ENCODE measurements around the gene OBSCN. TPM values are rescaled to one million over a fixed set of nuclear protein-coding genes. Genes with fewer than 3 reads are reported as not detected.

Gene OBSCN
- total RNA-seq, 1 donor from 2014 or later: 22.3 TPM

- peaks cover 7% of the 10 kb centered on the region for H3K36me3 Mint-ChIP-seq (ENCODE audit: low read depth)
- DNase-seq: no peak
- H3K4me1 Mint-ChIP-seq: peaks cover 24% of the 10 kb centered on the region
- H3K27me3 Mint-ChIP-seq: peaks cover 19% of the 10 kb centered on the region
- intact Hi-C loops (cut with micrococcal nuclease): no loop called here
- no peaks in the 10 kb centered on the region for H3K9me3 Mint-ChIP-seq
- no peak overlapping the region for H3K27ac Mint-ChIP-seq
- H3K4me3 Mint-ChIP-seq: no peak overlapping the region
Observed at GRCh38 chr1:228413241-228414010, 205.6 kb downstream of the OBSCN start.

DNA sequence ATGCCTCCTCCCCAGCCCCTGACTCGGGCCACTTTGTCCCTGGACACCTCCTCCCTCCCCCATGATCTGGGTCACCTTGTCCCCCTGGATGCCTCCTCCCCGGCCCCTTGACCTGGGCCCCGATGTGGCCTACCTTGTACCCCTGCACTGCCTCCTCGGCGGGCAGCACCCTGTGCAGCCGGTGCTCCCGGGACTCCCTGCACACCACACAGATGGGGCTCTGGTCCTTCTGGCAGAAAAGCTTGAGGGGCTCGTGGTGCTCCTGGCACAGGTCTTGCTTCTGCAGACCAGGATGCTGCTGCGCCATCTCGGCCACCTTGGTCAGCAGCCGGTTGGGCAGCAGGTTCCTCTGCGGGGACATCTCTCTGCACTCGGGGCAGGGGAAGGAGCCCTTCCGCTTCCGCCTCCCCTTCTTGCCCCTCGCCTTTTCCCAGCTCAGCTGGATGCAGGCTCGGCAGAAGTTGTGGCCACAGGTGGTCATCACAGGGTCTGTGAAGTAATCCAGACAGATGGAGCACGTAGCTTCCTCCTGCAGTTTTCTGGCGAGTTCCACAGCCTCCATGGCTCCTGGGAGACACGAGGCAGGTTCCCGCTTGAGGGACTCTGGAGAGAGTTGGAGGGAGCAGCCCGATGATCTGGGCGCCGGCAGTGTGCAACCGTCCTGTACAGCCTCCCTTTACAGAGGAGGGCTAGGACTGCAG lies 206.8 kb downstream of the OBSCN start:
- Mint-ChIP-seq H3K27me3 (peaks cover 24% of the 10 kb centered on the region), H3K36me3 (ENCODE audit: low read depth) (peaks cover 7% of the 10 kb centered on the region), H3K9me3 (no peaks in the 10 kb centered on the region), H3K4me1 (peaks cover 17% of the 10 kb centered on the region), H3K4me3 (no peak overlapping the region), H3K27ac (no peak overlapping the region)
- intact Hi-C loops (cut with micrococcal nuclease): no loop called here
- no peak for DNase-seq

DNA sequence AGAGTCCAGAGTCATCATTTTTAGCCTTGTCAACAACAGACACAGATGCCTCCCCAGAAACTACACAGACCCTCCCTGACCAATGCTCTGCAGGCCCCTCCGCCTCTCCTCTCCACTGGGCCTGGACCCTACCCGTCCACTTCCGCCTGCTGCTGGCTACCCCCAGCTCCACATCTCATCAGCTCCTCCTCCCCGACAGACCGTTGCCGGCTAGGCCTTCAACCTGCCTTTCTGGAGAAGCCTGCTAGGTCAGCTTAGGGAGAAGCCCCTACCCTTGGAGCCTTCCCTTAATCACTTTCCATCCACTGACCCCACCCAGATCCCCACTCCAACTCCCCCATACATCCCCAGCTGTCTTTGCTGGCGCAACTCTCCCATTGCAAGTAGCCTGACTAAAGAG lies 207.4 kb downstream of the OBSCN start:
- Mint-ChIP-seq H3K27ac (no peak overlapping the region), H3K9me3 (no peaks in the 10 kb centered on the region), H3K27me3 (peaks cover 24% of the 10 kb centered on the region), H3K4me1 (peaks cover 17% of the 10 kb centered on the region), H3K4me3 (peak overlapping the region; percentile 86), H3K36me3 (ENCODE audit: low read depth) (peaks cover 9% of the 10 kb centered on the region)
- intact Hi-C loops (cut with micrococcal nuclease): no loop called here
- no peak for DNase-seq

GRCh38 chr1:228415853-228416216 lies 208.0 kb downstream of the OBSCN start:
- Mint-ChIP-seq H3K4me3 (peak overlapping the region; percentile 86), H3K9me3 (no peaks in the 10 kb centered on the region), H3K4me1 (peaks cover 17% of the 10 kb centered on the region), H3K27ac (no peak overlapping the region), H3K36me3 (ENCODE audit: low read depth) (peaks cover 7% of the 10 kb centered on the region), H3K27me3 (peaks cover 24% of the 10 kb centered on the region)
- DNase-seq: no peak
- intact Hi-C loops (cut with micrococcal nuclease): no loop called here

GRCh38 chr1:228416217-228416933 lies 208.5 kb downstream of the OBSCN start, which contains the start of gene TRIM17:
Gene TRIM17, minus strand, starts transcription at chr1:228416861. Its CDS starts 1,789 bp downstream, at chr1:228415072.
- Mint-ChIP-seq H3K4me3 (peak within 1 kb of the TSS; percentile 86), H3K27me3 (peaks cover 24% of the 10 kb centered on the region), H3K9me3 (no peaks in the 10 kb centered on the region), H3K4me1 (peaks cover 17% of the 10 kb centered on the region), H3K27ac (peak within 1 kb of the TSS; percentile 76), H3K36me3 (ENCODE audit: low read depth) (peaks cover 7% of the 10 kb centered on the region)
- peak; percentile 81 for DNase-seq
- intact Hi-C loops (cut with micrococcal nuclease): no loop called here

DNA sequence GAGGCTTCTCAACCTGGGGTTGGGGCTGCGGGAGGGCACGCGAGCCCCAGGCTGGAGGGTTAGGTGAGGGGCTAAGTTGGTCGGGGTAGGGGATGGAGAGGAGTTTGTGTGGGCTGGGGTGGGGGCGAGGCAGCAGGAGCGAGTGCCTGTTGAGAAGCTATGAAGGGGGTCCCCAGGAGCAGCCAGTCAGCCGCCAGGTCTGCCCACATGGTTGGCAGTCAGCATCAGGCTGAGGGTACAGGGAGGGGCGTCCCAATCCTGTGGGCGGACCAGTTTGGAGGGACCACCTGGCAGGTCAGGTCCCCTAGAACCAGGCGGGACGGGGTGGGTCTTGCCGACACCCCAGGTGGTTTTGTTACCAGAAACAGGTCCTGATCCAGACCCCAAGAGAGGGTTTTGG lies 209.2 kb downstream of the OBSCN start:
- intact Hi-C loops (cut with micrococcal nuclease): no loop called here
- H3K27ac Mint-ChIP-seq: no peak overlapping the region

DNA sequence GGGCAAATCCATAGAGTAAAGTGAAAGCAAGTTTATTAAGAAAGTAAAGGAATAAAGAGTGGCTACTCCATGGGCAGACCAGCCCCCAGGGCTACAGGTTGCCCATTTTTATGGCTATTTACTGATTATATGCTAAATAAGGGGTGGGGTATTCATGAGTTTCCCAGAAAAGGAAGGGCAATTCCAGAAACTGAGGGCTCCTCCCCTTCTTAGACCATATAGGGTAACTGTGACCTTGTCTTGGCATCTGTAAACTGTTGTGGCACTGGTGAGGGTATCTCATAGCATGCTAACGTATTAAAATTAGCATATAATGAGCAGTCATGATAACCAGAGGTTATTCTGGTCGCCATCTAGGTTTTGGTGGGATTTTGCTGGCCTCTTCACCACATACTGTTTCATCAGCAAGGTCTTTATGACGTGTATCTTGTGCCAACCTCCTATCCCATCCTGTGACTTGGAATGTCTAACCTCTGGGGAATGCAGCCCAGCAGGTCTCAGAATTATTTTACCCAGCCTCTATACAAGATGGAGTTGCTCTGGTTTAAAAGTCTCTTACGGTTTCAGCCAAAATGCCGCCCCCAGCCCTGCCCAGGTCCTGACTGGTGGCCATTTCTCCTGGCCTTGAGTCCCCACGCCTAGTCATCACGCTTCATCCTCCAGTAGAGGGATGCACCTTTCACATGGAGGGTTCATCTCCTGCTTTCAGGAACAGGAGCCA lies 209.8 kb downstream of the OBSCN start:
- intact Hi-C loops (cut with micrococcal nuclease): no loop called here
- no peak overlapping the region for H3K4me3 Mint-ChIP-seq

More for the DNA sequence above, 209.2 kb downstream of the OBSCN start:
- H3K4me3 Mint-ChIP-seq: peak overlapping the region; percentile 86
- no peaks in the 10 kb centered on the region for H3K9me3 Mint-ChIP-seq
- H3K4me1 Mint-ChIP-seq: peaks cover 17% of the 10 kb centered on the region
- H3K27me3 Mint-ChIP-seq: peaks cover 24% of the 10 kb centered on the region
- DNase-seq: no peak
- H3K36me3 Mint-ChIP-seq (ENCODE audit: low read depth): peaks cover 6% of the 10 kb centered on the region

DNA sequence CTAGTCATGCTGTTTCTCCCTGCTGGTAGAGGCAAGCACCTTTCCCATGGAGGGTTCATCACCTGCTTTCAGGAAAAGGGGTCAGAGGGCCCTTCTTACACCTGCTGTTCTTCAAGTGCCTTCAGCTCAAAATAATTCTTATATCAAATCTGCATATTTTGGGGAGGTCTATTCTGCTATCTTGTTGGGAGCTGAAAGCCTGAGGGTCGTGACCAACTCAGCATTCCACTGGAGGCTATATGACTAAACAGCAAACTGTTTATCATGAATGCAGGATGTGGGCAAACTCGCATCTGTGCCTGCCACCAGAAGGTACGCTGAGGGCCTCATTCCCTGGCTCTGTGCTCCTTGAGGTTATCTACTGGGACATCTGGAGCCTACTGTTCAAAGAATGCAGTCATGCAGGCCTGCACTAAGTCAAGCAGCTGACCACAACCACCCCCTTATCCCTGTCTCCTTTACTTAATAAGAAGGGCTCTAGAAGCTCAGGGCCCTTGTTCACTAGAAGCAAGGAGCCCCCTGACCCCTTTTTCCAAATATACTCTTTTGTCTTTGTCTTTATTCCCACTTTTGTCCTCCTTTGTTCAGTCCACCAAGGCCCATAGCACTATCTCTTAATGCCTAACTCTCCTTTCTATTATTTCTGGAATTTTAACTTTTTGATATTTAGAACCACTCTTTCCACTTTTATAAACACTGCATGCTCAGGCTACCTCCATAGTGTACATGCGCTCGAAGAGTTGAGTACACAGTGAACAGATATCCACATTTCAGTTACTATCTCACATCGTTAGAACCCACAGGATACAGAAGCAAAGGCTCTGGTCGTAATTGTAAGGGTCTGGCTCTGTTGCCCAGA lies 213.4 kb downstream of the OBSCN start:
- Mint-ChIP-seq H3K4me1 (peaks cover 5% of the 10 kb centered on the region), H3K27ac (no peak overlapping the region), H3K9me3 (no peaks in the 10 kb centered on the region), H3K4me3 (no peak overlapping the region), H3K36me3 (ENCODE audit: low read depth) (peaks cover 4% of the 10 kb centered on the region), H3K27me3 (peaks cover 14% of the 10 kb centered on the region)
- DNase-seq: no peak
- intact Hi-C loops (cut with micrococcal nuclease): no loop called here

More for the DNA sequence above, 209.8 kb downstream of the OBSCN start:
- H3K9me3 Mint-ChIP-seq: no peaks in the 10 kb centered on the region
- peaks cover 24% of the 10 kb centered on the region for H3K27me3 Mint-ChIP-seq
- no peak for DNase-seq
- no peak overlapping the region for H3K27ac Mint-ChIP-seq
- H3K36me3 Mint-ChIP-seq (ENCODE audit: low read depth): peaks cover 6% of the 10 kb centered on the region
- peaks cover 17% of the 10 kb centered on the region for H3K4me1 Mint-ChIP-seq

- Mint-ChIP-seq H3K36me3 (ENCODE audit: low read depth) (peaks cover 4% of the 10 kb centered on the region), H3K9me3 (no peaks in the 10 kb centered on the region), H3K27me3 (peaks cover 6% of the 10 kb centered on the region), H3K27ac (no peak overlapping the region), H3K4me3 (no peak overlapping the region), H3K4me1 (no peaks in the 10 kb centered on the region)
- intact Hi-C loops (cut with micrococcal nuclease): no loop called here
- no peak for DNase-seq
Observed at GRCh38 chr1:228423404-228424053, 215.7 kb downstream of the OBSCN start.

DNA sequence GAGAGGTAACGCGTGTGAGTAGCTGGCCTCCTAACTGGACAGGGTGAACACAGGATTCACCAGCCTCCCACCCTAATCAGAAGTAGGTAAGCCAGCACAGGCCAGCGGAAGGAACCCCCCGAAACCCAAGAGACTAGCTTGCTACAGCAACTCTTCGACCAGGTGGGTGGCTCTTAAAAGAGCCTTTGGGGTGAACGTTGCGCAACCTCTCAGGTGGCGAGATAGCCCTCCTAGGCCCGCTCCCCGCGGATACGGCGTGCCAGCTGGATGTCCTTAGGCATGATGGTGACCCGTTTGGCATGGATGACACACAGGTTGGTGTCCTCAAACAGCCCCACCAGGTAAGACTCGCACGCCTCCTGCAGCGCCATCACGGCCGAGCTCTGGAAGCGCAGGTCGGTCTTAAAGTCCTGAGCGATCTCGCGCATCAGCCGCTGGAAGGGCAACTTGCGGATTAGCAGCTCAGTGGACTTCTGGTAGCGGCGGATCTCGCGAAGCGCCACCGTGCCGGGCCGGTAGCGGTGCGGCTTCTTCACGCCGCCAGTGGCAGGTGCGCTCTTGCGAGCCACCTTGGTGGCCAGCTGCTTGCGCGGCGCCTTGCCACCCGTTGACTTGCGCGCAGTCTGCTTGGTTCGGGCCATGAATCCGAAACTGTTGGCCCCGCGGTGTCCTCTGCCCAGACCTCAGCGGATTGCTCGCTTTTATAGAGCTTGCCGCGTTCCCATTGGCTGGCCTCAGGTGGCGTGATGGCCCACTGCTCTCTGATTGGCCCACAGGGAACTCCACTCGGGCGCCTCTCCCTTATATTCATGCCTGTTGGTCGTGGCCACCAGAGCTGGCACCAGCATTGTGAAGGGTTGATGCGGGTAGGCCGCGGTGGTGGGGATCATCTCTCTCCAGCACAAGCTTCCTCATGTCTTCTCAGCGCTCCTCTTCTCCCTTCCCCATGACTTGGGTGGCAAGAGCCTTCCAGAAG lies 217.1 kb downstream of the OBSCN start:
- Mint-ChIP-seq H3K9me3 (no peaks in the 10 kb centered on the region), H3K4me3 (no peak overlapping the region), H3K36me3 (ENCODE audit: low read depth) (peaks cover 4% of the 10 kb centered on the region), H3K27ac (no peak overlapping the region), H3K4me1 (no peaks in the 10 kb centered on the region), H3K27me3 (peaks cover 2% of the 10 kb centered on the region)
- DNase-seq: no peak
- intact Hi-C loops (cut with micrococcal nuclease): no loop called here

DNA sequence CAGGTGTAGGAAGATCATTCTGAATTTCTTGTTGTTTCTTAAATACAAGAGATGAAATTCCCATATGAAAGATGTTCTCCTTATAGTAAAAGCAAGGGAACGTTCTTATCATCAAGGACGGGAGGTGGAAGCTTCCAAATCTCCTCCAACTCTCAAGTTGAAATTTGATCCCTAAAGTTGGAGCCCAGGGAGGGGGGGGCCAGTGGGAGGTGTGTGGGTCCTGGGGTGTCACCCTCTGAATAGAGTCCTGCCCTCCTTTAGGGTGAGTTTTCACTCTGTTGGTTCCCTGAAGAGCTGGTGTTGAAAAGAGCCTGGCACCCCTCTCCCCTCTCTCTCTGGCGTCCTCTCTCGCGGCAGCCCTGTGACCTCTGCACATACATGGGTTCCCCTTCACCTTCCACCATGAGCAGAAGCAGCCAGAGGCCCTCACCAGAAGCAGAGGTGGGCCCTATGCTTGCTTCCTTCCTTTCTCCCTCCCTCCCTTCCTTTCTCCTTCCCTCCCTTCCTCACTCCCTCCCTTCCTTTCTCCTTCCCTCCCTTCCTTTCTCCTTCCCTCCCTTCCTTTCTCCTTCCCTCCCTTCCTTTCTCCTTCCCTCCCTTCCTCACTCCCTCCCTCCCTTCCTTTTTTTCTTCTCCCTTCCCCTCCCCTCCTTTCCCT lies 218.8 kb downstream of the OBSCN start:
- DNase-seq: no peak

More for the DNA sequence above, 218.8 kb downstream of the OBSCN start:
- Mint-ChIP-seq H3K27me3 (peaks cover 5% of the 10 kb centered on the region), H3K4me1 (no peaks in the 10 kb centered on the region), H3K4me3 (no peak overlapping the region), H3K27ac (no peak overlapping the region), H3K9me3 (no peaks in the 10 kb centered on the region), H3K36me3 (ENCODE audit: low read depth) (no peaks in the 10 kb centered on the region)
- intact Hi-C loops (cut with micrococcal nuclease): no loop called here
